ENCODE data around the gene RACK1. TPM values are rescaled to one million over a fixed set of nuclear protein-coding genes. Genes with fewer than 3 reads are reported as not detected.

RACK1 gene
- total and polyA plus RNA-seq, 2 of the 13 experiments (the other 11 are each of a cell fraction or from before 2014, with no cell fraction given): 2,514 to 6,141 TPM

DNA sequence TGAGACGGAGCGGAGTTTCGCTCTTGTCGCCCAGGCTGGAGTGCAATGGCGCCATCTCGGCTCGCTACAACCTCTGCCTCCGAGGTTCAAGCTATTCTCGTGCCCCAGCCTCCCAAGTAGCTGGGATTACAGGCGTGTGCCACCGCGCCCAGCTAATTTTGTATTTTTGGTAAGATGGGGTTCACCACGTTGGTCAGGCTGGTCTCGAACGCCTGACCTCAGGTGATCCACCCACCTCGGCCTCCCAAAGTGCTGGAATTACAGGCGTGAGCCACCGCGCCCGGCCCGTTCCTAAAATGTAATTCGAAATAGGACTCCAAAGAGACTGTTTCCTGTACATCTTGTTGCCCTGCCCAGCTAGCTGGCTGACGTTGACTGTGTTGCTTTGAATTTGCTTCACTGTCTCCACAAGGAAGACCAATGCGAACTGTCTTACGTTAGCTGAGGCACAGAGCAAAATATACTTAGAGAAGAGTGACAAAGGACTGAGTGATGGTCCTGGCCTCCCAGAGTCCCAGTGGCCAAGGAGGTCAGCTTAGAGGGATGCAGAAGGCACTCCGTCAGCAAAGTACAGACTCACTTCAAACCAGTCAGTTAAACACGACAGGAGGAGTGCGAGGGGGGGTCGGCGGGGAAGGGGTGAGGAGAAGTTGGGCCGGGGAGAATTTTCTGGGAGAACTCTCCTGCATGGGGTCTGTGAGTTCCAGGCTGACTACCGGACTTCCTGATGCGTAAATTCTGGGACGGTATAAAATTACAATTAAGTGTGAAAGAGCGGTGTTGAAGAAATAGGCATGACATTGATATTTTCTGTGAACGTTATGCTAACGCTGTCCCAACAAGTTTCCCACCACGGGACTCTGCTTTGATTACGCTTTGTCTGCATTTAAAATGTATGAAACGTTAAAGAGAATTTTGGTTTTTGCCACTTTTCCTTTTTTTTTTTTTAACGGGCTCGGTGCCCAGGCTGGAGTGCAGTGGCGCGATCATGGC, 27.4 kb downstream of the RACK1 start (continued):
- TF ChIP-seq, protein P1, sequence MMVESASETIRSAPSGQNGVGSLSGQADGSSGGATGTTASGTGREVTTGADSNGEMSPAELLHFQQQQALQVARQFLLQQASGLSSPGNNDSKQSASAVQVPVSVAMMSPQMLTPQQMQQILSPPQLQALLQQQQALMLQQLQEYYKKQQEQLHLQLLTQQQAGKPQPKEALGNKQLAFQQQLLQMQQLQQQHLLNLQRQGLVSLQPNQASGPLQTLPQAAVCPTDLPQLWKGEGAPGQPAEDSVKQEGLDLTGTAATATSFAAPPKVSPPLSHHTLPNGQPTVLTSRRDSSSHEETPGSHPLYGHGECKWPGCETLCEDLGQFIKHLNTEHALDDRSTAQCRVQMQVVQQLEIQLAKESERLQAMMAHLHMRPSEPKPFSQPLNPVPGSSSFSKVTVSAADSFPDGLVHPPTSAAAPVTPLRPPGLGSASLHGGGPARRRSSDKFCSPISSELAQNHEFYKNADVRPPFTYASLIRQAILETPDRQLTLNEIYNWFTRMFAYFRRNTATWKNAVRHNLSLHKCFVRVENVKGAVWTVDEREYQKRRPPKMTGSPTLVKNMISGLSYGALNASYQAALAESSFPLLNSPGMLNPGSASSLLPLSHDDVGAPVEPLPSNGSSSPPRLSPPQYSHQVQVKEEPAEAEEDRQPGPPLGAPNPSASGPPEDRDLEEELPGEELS (CRISPR knock-in tag; IDR thresholded peaks at IDR 0.05): no peak
- TF ChIP-seq ZNF780A (CRISPR knock-in tag; IDR thresholded peaks at IDR 0.05) (no peak), ZNF546 (CRISPR knock-in tag; conservative IDR thresholded peaks at IDR 0.05) (no peak), ZNF644 (CRISPR knock-in tag; IDR thresholded peaks at IDR 0.05; ENCODE audit: low read depth) (no peak), HOXA5 (CRISPR knock-in tag; IDR thresholded peaks at IDR 0.05) (no peak), PAWR (CRISPR knock-in tag; IDR thresholded peaks at IDR 0.05; ENCODE audit: borderline replicate concordance) (no peak), ZNF674 (CRISPR knock-in tag; IDR thresholded peaks at IDR 0.05; ENCODE audit: low read depth) (0 out of 2 replicates have a peak, but pooled peaks have one; percentile 15), DMAP1 (CRISPR knock-in tag; IDR thresholded peaks at IDR 0.05) (no peak), MXD4 (CRISPR knock-in tag; IDR thresholded peaks at IDR 0.05) (no peak), ZFY (CRISPR knock-in tag; IDR thresholded peaks at IDR 0.05) (no peak), LCORL (IDR thresholded peaks at IDR 0.05) (no peak), LCORL (CRISPR knock-in tag; IDR thresholded peaks at IDR 0.05) (no peak), ZNF256 (CRISPR knock-in tag; conservative IDR thresholded peaks at IDR 0.05) (no peak)
- TF ChIP-seq, protein P2, sequence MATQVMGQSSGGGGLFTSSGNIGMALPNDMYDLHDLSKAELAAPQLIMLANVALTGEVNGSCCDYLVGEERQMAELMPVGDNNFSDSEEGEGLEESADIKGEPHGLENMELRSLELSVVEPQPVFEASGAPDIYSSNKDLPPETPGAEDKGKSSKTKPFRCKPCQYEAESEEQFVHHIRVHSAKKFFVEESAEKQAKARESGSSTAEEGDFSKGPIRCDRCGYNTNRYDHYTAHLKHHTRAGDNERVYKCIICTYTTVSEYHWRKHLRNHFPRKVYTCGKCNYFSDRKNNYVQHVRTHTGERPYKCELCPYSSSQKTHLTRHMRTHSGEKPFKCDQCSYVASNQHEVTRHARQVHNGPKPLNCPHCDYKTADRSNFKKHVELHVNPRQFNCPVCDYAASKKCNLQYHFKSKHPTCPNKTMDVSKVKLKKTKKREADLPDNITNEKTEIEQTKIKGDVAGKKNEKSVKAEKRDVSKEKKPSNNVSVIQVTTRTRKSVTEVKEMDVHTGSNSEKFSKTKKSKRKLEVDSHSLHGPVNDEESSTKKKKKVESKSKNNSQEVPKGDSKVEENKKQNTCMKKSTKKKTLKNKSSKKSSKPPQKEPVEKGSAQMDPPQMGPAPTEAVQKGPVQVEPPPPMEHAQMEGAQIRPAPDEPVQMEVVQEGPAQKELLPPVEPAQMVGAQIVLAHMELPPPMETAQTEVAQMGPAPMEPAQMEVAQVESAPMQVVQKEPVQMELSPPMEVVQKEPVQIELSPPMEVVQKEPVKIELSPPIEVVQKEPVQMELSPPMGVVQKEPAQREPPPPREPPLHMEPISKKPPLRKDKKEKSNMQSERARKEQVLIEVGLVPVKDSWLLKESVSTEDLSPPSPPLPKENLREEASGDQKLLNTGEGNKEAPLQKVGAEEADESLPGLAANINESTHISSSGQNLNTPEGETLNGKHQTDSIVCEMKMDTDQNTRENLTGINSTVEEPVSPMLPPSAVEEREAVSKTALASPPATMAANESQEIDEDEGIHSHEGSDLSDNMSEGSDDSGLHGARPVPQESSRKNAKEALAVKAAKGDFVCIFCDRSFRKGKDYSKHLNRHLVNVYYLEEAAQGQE (IDR thresholded peaks at IDR 0.05; ENCODE audit: borderline replicate concordance in 1 of 2, low read depth in 1 of 2, low read length in 2 of 2): no peak
- TF ChIP-seq, protein P3, sequence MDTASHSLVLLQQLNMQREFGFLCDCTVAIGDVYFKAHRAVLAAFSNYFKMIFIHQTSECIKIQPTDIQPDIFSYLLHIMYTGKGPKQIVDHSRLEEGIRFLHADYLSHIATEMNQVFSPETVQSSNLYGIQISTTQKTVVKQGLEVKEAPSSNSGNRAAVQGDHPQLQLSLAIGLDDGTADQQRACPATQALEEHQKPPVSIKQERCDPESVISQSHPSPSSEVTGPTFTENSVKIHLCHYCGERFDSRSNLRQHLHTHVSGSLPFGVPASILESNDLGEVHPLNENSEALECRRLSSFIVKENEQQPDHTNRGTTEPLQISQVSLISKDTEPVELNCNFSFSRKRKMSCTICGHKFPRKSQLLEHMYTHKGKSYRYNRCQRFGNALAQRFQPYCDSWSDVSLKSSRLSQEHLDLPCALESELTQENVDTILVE (CRISPR knock-in tag; IDR thresholded peaks at IDR 0.05): no peak
- TF ChIP-seq, protein P4, sequence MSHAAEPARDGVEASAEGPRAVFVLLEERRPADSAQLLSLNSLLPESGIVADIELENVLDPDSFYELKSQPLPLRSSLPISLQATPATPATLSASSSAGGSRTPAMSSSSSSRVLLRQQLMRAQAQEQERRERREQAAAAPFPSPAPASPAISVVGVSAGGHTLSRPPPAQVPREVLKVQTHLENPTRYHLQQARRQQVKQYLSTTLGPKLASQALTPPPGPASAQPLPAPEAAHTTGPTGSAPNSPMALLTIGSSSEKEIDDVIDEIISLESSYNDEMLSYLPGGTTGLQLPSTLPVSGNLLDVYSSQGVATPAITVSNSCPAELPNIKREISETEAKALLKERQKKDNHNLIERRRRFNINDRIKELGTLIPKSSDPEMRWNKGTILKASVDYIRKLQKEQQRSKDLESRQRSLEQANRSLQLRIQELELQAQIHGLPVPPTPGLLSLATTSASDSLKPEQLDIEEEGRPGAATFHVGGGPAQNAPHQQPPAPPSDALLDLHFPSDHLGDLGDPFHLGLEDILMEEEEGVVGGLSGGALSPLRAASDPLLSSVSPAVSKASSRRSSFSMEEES (CRISPR knock-in tag; IDR thresholded peaks at IDR 0.05): no peak
- TF ChIP-seq, protein P5, sequence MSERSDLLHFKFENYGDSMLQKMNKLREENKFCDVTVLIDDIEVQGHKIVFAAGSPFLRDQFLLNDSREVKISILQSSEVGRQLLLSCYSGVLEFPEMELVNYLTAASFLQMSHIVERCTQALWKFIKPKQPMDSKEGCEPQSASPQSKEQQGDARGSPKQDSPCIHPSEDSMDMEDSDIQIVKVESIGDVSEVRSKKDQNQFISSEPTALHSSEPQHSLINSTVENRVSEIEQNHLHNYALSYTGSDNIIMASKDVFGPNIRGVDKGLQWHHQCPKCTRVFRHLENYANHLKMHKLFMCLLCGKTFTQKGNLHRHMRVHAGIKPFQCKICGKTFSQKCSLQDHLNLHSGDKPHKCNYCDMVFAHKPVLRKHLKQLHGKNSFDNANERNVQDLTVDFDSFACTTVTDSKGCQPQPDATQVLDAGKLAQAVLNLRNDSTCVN (CRISPR knock-in tag; IDR thresholded peaks at IDR 0.05; ENCODE audit: borderline replicate concordance): no peak

Data from HepG2 (cell line).